Neutrophil (primary cell): ENCODE results near the gene ARHGAP8.

Experiments
- H3K27ac ChIP-seq: fragments of 200-600 bp; sonication (generic); 2 replicates; pipeline ENCODE4 v1.5.1; 2016; ENCODE audit warnings: mild to moderate bottlenecking, moderate library complexity
- H3K27me3 ChIP-seq: fragments of 200-600 bp; sonication (generic); 2 replicates; pipeline ENCODE4 v1.6.0; 2016; ENCODE audit warnings: mild to moderate bottlenecking
- H3K36me3 ChIP-seq: fragments of 200-600 bp; sonication (generic); 2 replicates; pipeline ENCODE4 v1.5.1; 2017
- H3K4me1 ChIP-seq, 2 experiments: fragments of 200-600 bp in 1 of 2; sonication (generic) in 1 of 2; 1 replicate in 1 of 2; 2 replicates in 1 of 2; pipeline versions ENCODE4 v1.5.1 to v1.6.1; 2013 to 2016; ENCODE audit warnings: low read depth in 1 of 2, low read length in 1 of 2, mild to moderate bottlenecking in 1 of 2, moderate library complexity in 1 of 2; ENCODE audit not compliant: control insufficient read depth in 1 of 2, insufficient read depth in 1 of 2
- H3K4me3 ChIP-seq, 2 experiments: fragments of 200-600 bp in 1 of 2; sonication (generic) in 1 of 2; 1 replicate in 1 of 2; 2 replicates in 1 of 2; pipeline ENCODE4 v1.5.1; 2013 to 2016; ENCODE audit warnings: low read depth in 1 of 2, low read length in 1 of 2, mild to moderate bottlenecking in 1 of 2, moderate library complexity in 1 of 2
- H3K9me3 ChIP-seq: fragments of 200-600 bp; sonication (generic); 2 replicates; pipeline ENCODE4 v1.5.1; 2016
- CTCF ChIP-seq: fragments of 200-600 bp; sonication (generic); IDR thresholded peaks from 2 replicates; pipeline ENCODE4 v1.5.1; 2016; ENCODE audit warnings: antibody characterized with exemption

The ARHGAP8 gene

GRCh38 chr22:44860311-44860710 is 107.9 kb downstream of the ARHGAP8 start:
- no peak overlapping the region for H3K27ac ChIP-seq
- H3K36me3 ChIP-seq, result no peaks in the 10 kb centered on the region
- no peaks in the 10 kb centered on the region for H3K27me3 ChIP-seq
- TF ChIP-seq CTCF, result no peak
- no peaks in the 10 kb centered on the region for H3K9me3 ChIP-seq
- no peak overlapping the region for H3K4me3 ChIP-seq
- no peaks in the 10 kb centered on the region for H3K4me1 ChIP-seq

GRCh38 chr22:44861245-44861644 is 108.9 kb downstream of the ARHGAP8 start:
- no peaks in the 10 kb centered on the region for H3K27me3 ChIP-seq
- no peak overlapping the region for H3K27ac ChIP-seq
- no peaks in the 10 kb centered on the region for H3K4me1 ChIP-seq
- H3K36me3 ChIP-seq, result no peaks in the 10 kb centered on the region
- no peak for TF ChIP-seq CTCF
- no peaks in the 10 kb centered on the region for H3K9me3 ChIP-seq
- no peak overlapping the region for H3K4me3 ChIP-seq

DNA sequence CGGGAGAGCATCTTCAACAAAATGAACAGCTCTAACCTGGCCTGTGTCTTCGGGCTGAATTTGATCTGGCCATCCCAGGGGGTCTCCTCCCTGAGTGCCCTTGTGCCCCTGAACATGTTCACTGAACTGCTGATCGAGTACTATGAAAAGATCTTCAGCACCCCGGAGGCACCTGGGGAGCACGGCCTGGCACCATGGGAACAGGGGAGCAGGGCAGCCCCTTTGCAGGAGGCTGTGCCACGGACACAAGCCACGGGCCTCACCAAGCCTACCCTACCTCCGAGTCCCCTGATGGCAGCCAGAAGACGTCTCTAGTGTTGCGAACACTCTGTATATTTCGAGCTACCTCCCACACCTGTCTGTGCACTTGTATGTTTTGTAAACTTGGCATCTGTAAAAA is 109.9 kb downstream of the ARHGAP8 start:
- Histone ChIP-seq H3K9me3 (no peaks in the 10 kb centered on the region), H3K4me3 (no peak overlapping the region), H3K27ac (no peak overlapping the region), H3K27me3 (no peaks in the 10 kb centered on the region), H3K36me3 (no peaks in the 10 kb centered on the region), H3K4me1 (no peaks in the 10 kb centered on the region)
- no peak for TF ChIP-seq CTCF

GRCh38 chr22:44862981-44863860 is 110.8 kb downstream of the ARHGAP8 start:
- Histone ChIP-seq H3K9me3 (no peaks in the 10 kb centered on the region), H3K36me3 (no peaks in the 10 kb centered on the region)
- TF ChIP-seq CTCF, result no peak

DNA sequence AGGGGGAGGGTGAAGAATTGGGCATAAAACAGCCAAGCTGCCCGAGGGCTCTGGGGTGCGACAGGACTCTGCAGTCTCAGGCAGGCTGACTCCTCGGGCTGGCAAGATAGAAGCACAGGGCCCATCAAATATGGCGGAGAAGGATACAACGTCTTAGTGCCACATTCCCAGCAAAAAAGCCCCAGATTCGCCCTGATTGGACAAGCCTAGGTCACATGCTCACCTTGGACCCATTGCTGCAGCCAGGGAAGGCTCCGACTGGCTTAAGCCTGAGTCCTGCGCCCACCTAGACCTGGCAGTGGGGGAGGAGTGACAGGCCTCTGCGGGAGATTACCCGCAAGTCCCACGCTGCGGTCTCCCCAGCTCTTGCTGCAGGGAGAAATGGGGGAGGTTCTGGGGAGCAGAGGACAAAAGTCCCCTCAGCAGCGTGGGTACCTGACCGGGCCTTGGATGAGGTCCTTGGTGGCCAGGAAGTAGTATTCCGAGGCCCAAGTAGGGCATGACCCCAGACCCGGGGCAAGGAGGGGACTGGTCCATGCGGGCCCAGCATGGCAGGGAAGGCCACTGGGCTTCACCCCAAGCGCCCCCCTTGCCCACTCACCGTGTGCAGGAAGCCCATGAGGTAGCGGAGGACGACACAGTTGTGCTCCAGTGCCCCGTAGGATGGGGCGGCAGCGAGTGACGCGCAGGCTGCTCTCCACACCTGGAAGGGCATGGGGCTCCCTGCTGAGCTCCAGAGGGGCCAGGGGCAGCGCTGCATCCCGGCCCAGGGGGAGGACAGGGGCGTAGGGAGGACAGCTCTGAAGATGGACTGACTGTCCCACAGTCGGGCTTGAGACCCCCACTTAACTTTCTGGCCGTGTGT is 113.0 kb downstream of the ARHGAP8 start:
- H3K36me3 ChIP-seq, result no peaks in the 10 kb centered on the region
- no peaks in the 10 kb centered on the region for H3K4me1 ChIP-seq
- no peak for TF ChIP-seq CTCF
- H3K4me3 ChIP-seq, result no peak overlapping the region
- H3K9me3 ChIP-seq, result no peaks in the 10 kb centered on the region
- no peak overlapping the region for H3K27ac ChIP-seq
- H3K27me3 ChIP-seq, result no peaks in the 10 kb centered on the region

More at GRCh38 chr22:44862981-44863860, 110.8 kb downstream of the ARHGAP8 start:
- H3K27ac ChIP-seq, result no peak overlapping the region
- no peaks in the 10 kb centered on the region for H3K4me1 ChIP-seq
- H3K27me3 ChIP-seq, result no peaks in the 10 kb centered on the region
- H3K4me3 ChIP-seq, result no peak overlapping the region
